Measurements from ENCODE around the gene LRRC7. TPM values are rescaled to one million over a fixed set of nuclear protein-coding genes. Genes with fewer than 3 reads are reported as not detected.

Gene LRRC7
- total and polyA plus RNA-seq, 2 of the 13 experiments (the other 11 are each of a cell fraction or from before 2014, with no cell fraction given), result not detected

DNA sequence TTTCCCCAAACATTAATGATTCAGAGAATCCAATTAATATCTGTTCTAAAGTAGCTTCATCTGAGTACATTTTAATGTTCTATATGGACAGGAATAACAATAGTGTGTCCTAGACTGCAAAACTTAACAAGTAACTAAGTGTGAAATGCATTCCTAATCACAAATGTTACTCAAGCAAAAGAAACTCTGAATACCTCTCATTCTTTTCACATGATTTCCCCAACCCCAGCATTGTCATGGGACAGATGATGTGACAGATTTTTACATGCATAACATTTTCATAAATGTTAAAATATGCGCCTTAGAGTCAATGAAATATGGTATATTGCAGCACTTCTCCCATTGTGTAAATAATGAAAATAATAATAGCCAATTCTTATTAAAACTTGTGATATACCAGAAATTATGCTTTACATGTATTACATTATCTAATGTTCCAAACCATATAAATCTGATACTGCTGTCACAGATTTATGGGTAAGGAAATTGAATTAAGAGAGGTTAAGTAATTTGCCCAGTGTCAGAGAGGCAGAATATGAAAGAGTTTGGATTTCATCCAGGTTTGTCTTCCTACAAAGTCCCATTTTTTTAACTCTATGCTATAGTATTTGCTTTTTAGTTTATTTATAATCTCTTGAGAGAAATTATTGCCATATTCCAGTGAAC lies 269.4 kb downstream of the LRRC7 start:
- no TSS peak for BruUV-seq (replicated peaks)
- no peaks in the 10 kb centered on the region for H3K27me3 ChIP-seq (ENCODE audit: control insufficient read depth in 1 of 2, insufficient read depth in 2 of 2, low read length in 2 of 2)
- H3K4me2 ChIP-seq (ENCODE audit: low read depth, low read length), result no peak overlapping the region
- CTCF ChIA-PET (ENCODE audit: low intra/inter-chr PET ratio, low total read pairs), result no interaction called here
- H3K36me3 ChIP-seq (replicated peaks in 1 of 2; ENCODE audit: control insufficient read depth in 1 of 2, insufficient read depth in 2 of 2, low read length in 2 of 2), result no peaks in the 10 kb centered on the region
- no peak overlapping the region for H3K4me3 ChIP-seq (replicated peaks in 1 of 3; ENCODE audit: insufficient read depth in 1 of 3, low read depth in 2 of 3, low read length in 3 of 3)
- no peak for DNase-seq (ENCODE audit: low spot score)
- POLR2A ChIA-PET, result no interaction called here
- intact Hi-C loops (cut with micrococcal nuclease; ENCODE audit: unreplicated experiment) (no loop called here), in situ Hi-C loops (cut with HindIII; ENCODE audit: extremely low pct_ligation_motif_present, low pct_unique_long_range_greater_than_20kb) (no loop called here)
- H3K27ac ChIP-seq (ENCODE audit: extremely low read length, insufficient read depth, low read length), result no peak overlapping the region
- no peak for ATAC-seq
- 2% methylated on average over 1 of the region's 1 CpG for WGBS (ENCODE audit: low lambda C conversion rate)
- no peak overlapping the region for H3K9ac ChIP-seq (ENCODE audit: insufficient read depth, low read depth, low read length)
- no peaks in the 10 kb centered on the region for H4K20me1 ChIP-seq (ENCODE audit: insufficient read depth, low read length)
- no peak overlapping the region for H2AFZ ChIP-seq (ENCODE audit: low read length)
- H3K4me1 ChIP-seq (ENCODE audit: insufficient read depth, low read length), result no peaks in the 10 kb centered on the region
- no peaks in the 10 kb centered on the region for H3K79me2 ChIP-seq (ENCODE audit: insufficient read depth, low read length)
- no peak for FAIRE-seq
- H3K9me3 ChIP-seq (ENCODE audit: low read length), result peaks cover 3% of the 10 kb centered on the region
- TF ChIP-seq, protein P1, sequence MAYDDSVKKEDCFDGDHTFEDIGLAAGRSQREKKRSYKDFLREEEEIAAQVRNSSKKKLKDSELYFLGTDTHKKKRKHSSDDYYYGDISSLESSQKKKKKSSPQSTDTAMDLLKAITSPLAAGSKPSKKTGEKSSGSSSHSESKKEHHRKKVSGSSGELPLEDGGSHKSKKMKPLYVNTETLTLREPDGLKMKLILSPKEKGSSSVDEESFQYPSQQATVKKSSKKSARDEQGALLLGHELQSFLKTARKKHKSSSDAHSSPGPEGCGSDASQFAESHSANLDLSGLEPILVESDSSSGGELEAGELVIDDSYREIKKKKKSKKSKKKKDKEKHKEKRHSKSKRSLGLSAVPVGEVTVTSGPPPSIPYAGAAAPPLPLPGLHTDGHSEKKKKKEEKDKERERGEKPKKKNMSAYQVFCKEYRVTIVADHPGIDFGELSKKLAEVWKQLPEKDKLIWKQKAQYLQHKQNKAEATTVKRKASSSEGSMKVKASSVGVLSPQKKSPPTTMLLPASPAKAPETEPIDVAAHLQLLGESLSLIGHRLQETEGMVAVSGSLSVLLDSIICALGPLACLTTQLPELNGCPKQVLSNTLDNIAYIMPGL (CRISPR knock-in tag; IDR thresholded peaks at IDR 0.05; ENCODE audit: borderline replicate concordance in 1 of 2, low read depth in 1 of 2), result no peak
- TF ChIP-seq ZNF326 (CRISPR knock-in tag; IDR thresholded peaks at IDR 0.05; ENCODE audit: borderline replicate concordance) (no peak), HNRNPH1 (optimal IDR thresholded peaks at IDR 0.05; ENCODE audit: low read depth, low read length) (no peak), MED8 (CRISPR knock-in tag; IDR thresholded peaks at IDR 0.05; ENCODE audit: insufficient replicate concordance) (no peak), ELF1 (CRISPR knock-in tag; IDR thresholded peaks at IDR 0.05) (no peak), WIZ (CRISPR knock-in tag; IDR thresholded peaks at IDR 0.05) (no peak), NFE2L2 (IDR thresholded peaks at IDR 0.05; ENCODE audit: low read length) (no peak), BORCS8-MEF2B (CRISPR knock-in tag; IDR thresholded peaks at IDR 0.05) (no peak), ZNF816 (CRISPR knock-in tag; IDR thresholded peaks at IDR 0.05; ENCODE audit: borderline replicate concordance) (no peak), GTF2F1 (IDR thresholded peaks at IDR 0.05; ENCODE audit: low read length) (no peak), ZNF557 (CRISPR knock-in tag; IDR thresholded peaks at IDR 0.05) (no peak), GPN1 (CRISPR knock-in tag; IDR thresholded peaks at IDR 0.05; ENCODE audit: borderline replicate concordance) (no peak), ZNF331 (CRISPR knock-in tag; IDR thresholded peaks at IDR 0.05) (no peak), MIXL1 (CRISPR knock-in tag; IDR thresholded peaks at IDR 0.05) (no peak), SMARCE1 (IDR thresholded peaks at IDR 0.05; ENCODE audit: borderline replicate concordance) (no peak)
- TF ChIP-seq, protein P2, sequence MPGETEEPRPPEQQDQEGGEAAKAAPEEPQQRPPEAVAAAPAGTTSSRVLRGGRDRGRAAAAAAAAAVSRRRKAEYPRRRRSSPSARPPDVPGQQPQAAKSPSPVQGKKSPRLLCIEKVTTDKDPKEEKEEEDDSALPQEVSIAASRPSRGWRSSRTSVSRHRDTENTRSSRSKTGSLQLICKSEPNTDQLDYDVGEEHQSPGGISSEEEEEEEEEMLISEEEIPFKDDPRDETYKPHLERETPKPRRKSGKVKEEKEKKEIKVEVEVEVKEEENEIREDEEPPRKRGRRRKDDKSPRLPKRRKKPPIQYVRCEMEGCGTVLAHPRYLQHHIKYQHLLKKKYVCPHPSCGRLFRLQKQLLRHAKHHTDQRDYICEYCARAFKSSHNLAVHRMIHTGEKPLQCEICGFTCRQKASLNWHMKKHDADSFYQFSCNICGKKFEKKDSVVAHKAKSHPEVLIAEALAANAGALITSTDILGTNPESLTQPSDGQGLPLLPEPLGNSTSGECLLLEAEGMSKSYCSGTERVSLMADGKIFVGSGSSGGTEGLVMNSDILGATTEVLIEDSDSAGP (CRISPR knock-in tag; IDR thresholded peaks at IDR 0.05; ENCODE audit: borderline replicate concordance), result no peak
- TF ChIP-seq, protein P3, sequence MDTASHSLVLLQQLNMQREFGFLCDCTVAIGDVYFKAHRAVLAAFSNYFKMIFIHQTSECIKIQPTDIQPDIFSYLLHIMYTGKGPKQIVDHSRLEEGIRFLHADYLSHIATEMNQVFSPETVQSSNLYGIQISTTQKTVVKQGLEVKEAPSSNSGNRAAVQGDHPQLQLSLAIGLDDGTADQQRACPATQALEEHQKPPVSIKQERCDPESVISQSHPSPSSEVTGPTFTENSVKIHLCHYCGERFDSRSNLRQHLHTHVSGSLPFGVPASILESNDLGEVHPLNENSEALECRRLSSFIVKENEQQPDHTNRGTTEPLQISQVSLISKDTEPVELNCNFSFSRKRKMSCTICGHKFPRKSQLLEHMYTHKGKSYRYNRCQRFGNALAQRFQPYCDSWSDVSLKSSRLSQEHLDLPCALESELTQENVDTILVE (CRISPR knock-in tag; IDR thresholded peaks at IDR 0.05), result no peak
- TF ChIP-seq, protein P4, sequence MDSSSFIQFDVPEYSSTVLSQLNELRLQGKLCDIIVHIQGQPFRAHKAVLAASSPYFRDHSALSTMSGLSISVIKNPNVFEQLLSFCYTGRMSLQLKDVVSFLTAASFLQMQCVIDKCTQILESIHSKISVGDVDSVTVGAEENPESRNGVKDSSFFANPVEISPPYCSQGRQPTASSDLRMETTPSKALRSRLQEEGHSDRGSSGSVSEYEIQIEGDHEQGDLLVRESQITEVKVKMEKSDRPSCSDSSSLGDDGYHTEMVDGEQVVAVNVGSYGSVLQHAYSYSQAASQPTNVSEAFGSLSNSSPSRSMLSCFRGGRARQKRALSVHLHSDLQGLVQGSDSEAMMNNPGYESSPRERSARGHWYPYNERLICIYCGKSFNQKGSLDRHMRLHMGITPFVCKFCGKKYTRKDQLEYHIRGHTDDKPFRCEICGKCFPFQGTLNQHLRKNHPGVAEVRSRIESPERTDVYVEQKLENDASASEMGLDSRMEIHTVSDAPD (CRISPR knock-in tag; IDR thresholded peaks at IDR 0.05), result no peak

Data from HepG2 (cell line).